Left cardiac atrium (tissue), 4 donors: ENCODE data around the gene EDDM13. TPM values are rescaled to one million over a fixed set of nuclear protein-coding genes. Genes with fewer than 3 reads are reported as not detected.
A peak's percentile ranks its signal among the peaks of the same experiment; 100 is the strongest.
"Not testable (repeated sequence)": the region's sequence is repeated elsewhere in the genome, so short reads cannot be mapped to it uniquely, and the experiment has no call there.

Source experiments
- ATAC-seq, 2 donors: fragments of 200-7000 bp; cut with Tn5 transposase; one replicate each; pipeline ENCODE4 v1.9.1; 2020; ENCODE audit warnings: mild to moderate bottlenecking in 2 of 2, moderate library complexity in 2 of 2
- DNase-seq: peaks from one replicate; pipeline ENCODE4 v3.0.0-alpha.2; 2020
- intact Hi-C, 2 donors: fragments of 100-400 bp; cut with DNase I; formaldehyde crosslinking; loops; one replicate each; pipeline versions ENCODE4 v1.14.1 to v1.15.1; 2022 to 2023
- total RNA-seq, 2 donors: library from RNA; stranded (reverse); fragmentation: NEBNext Ultra II Directional; extraction: Animal tissue kit (Norgen Biotek cat#: 25700); gene quantifications; one replicate each; pipeline ENCODE4 v1.2.1, GENCODE V29; 2021
- donor health status: DM: no; HTN: yes; CAD: no.
- donor health status: DM: no; HTN: yes; CAD: no; lungs with severe emphysema.
- donor health status: DM: yes; HTN: yes; CAD: no.
- donor health status: Dilated cardiomyopathy.

Gene EDDM13
- total RNA-seq, 2 donors from 2014 or later: not detected

DNA sequence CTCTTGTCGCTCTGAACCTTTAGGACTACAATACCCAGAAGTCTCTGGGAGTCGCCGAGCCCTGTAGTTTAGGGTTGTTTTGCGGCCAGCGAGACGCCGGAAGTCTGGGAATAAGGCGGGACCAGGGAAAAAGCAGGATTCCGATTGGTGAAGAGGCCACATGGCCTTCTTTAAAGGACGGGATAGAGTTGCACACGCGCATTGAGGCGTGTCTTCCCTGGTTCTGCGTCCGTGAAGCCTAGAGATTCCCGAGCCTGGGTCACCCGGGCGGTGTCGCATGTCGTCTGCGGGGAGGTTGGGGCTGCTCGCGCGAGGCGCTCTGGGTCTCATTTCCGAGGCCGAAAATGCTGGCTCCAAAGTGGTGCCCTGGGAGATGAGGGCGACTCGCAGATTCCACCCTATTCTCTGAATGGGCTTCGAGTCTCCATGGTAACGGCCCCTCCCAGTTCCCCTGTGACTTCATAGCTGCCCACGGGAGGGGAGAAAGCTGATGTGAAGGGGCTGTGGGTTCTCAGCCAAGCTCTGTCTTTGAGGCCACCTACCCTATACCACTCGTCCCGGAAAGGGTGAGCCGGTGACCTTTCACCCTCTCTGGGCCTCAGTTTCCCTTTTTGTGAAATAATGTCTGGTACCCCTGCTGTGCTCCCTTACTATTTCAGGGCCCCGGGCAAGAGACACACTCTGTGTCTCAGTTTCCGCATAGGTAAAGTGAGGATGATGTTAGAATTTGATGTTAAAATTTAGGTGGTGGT, 42.7 kb downstream of the EDDM13 start:
- intact Hi-C loops: no loop called here
- peak; percentile 94 to 97 for ATAC-seq
- DNase-seq: peak; percentile 94

DNA sequence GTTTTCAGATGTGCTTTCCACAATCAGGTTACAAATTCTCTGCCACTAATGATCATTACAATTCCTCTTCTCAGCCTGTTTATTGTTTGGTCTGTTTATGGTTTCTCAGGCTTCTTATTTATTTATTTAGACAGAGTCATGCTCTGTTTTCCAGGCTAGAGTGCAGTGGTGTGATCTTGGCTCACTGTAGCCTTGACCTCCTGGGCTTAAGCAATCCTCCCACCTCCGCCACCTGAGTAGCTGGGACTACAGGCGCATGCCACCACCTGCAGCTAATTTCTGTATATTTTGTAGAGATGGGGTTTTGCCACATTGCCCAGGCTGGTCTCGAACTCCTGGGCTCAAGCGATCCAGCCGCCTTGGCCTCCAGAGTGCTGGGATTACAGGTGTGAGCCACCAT, 44.2 kb downstream of the EDDM13 start:
- no peak for DNase-seq
- ATAC-seq: no peak
- intact Hi-C loops: no loop called here

- DNase-seq (no peak), ATAC-seq (no peak)
- intact Hi-C loops: no loop called here
These were observed 45.2 kb downstream of the EDDM13 start for GRCh38 chr19:56317749-56318148.

GRCh38 chr19:56319991-56320390, 47.4 kb downstream of the EDDM13 start:
- intact Hi-C loops: no loop called here
- ATAC-seq (no peak), DNase-seq (no peak)

GRCh38 chr19:56321254-56321988, 48.9 kb downstream of the EDDM13 start:
- ATAC-seq (peak; percentile 86 to 89), DNase-seq (no peak)
- intact Hi-C loops: no loop called here

DNA sequence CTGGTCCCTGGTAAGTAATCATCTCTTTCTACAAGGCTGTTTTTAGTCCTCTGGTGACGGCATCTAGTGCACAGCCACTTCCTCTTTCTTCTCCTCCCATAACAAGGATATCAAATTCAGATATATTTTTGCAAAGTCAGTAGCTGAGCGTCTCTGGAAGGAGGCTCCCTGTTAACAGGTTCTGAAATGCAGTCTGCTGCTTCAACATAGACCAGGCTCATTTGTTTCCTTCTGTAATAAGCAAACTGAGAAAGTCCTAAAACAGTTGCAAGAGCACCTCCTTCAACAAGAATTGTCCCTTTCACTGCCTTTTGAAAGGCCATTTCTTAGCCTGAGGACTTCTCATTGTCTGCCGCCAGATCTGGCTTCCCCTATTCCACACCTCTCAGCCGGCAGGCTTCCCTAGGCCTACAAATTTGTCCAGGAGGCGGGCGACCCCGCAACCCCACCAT, 49.5 kb downstream of the EDDM13 start:
- ATAC-seq (peak; percentile 46 to 54), DNase-seq (no peak)
- intact Hi-C loops: no loop called here

DNA sequence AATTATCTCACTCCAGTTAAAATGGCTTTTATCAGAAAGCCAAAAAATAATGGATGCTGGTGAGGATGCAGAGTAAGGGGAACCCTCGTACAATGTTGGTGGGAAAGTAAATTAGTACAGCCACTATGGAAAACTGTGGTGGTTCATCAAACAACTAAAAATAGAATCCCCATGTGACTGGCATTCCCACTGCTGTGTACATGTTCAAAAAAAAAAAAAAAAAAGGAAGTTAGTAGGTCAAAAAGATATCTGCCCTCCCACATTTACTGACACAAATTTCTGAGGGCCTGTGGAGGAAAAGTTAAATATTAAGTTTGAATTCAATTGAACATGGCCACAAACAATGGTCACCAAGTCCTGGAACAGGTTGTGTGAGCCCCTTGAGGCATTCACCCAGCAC, 51.9 kb downstream of the EDDM13 start:
- intact Hi-C loops: no loop called here
- ATAC-seq (no peak), DNase-seq (no peak)

DNA sequence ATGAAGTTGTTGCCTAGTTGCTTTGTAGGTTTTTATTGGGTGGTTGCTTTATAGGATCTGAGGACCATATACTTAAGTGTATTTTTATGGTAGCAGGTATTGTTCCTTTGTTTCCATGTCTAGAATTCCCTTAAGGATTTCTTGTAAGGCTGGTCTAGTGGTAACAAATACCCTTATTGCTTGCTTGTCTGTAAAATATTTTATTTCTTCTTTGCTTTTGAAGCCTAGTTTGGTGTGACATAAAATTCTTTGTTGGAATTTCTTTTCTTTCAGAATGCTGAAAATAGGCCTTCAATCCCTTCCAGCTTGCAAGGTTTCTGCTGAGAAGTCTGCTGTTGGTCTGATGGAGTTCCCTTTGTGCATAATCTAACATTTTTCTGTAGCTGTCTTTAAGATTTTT, 60.1 kb downstream of the EDDM13 start:
- intact Hi-C loops: loop anchor here in 1 of 2 donors (5.0 kb wide), 2 partner anchors 80 to 255 kb away; no protein-coding TSS in a partner anchor
- no peak for ATAC-seq

GRCh38 chr19:56333506-56333905, 61.0 kb downstream of the EDDM13 start:
- DNase-seq (no peak), ATAC-seq (no peak)
- intact Hi-C loops: loop anchor here in 1 of 2 donors (5.0 kb wide), 2 partner anchors 81 to 256 kb away; no protein-coding TSS in a partner anchor

More for the DNA sequence above, 60.1 kb downstream of the EDDM13 start:
- DNase-seq: no peak

- ATAC-seq, DNase-seq, intact Hi-C loops: not testable (repeated sequence)
These were observed 62.8 kb downstream of the EDDM13 start for GRCh38 chr19:56335371-56335770.

DNA sequence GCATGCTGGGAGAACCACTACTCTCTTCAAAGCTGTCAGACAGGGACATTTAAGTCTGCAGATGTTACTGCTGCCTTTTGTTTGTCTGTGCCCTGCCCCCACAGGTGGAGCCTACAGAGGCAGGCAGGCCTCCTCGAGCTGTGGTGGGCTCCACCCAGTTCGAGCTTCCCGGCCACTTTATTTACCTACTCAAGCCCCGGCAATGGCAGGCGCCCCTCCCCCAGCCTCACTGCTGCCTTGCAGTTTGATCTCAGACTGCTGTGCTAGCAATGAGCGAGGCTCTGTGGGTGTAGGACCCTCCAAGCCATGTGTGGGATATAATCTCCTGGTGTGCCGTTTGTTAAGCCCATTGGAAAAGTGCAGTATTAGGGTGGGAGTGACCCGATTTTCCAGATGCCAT, 64.5 kb downstream of the EDDM13 start:
- ATAC-seq, DNase-seq, intact Hi-C loops: not testable (repeated sequence)

GRCh38 chr19:56339031-56339430, 66.5 kb downstream of the EDDM13 start:
- ATAC-seq, intact Hi-C loops, DNase-seq: not testable (repeated sequence)

DNA sequence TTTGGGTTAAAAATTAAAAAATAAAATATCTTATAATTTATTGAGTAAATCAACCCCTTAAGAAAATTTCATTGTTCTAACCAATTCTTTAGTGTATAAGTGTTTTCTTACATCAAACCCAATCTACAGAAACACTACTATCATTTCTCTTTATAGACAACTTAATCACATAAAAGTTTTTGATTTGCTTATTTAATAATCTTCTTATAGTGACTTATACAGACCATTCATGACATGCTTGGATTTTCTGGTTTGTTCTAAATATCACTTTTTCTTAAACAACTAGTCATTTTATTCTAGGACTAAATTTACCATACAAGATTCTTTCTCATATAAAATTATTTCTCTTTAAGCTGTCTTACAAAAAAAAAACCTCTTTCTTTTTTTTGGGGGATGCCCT, 69.4 kb downstream of the EDDM13 start:
- no peak for ATAC-seq
- intact Hi-C loops: loop anchor here in 1 of 2 donors (10.0 kb wide), 1 partner anchor 87 kb away; no protein-coding TSS in a partner anchor
- DNase-seq: no peak

GRCh38 chr19:56347163-56347778, 74.7 kb downstream of the EDDM13 start:
- DNase-seq (no peak), ATAC-seq (no peak)
- intact Hi-C loops: loop anchor here (5.0 to 10.0 kb wide), 2 partner anchors 92 to 270 kb away; no protein-coding TSS in a partner anchor

- no peak for ATAC-seq
- no peak for DNase-seq
- intact Hi-C loops: loop anchor here (5.0 to 10.0 kb wide), 2 partner anchors 94 to 271 kb away; no protein-coding TSS in a partner anchor
These were observed 75.8 kb downstream of the EDDM13 start for GRCh38 chr19:56348289-56348877.

- DNase-seq (peak; percentile 39), ATAC-seq (peak in 1 of 2 donors; percentile 44)
- intact Hi-C loops: loop anchor here (5.0 kb wide), 2 partner anchors 98 to 273 kb away; no protein-coding TSS in a partner anchor
These were observed 78.0 kb downstream of the EDDM13 start for GRCh38 chr19:56350416-56351045.

- ATAC-seq: no peak
- intact Hi-C loops: loop anchor here (5.0 kb wide), 2 partner anchors 99 to 274 kb away; no protein-coding TSS in a partner anchor
- no peak for DNase-seq
These were observed 78.7 kb downstream of the EDDM13 start for GRCh38 chr19:56351208-56351607.

DNA sequence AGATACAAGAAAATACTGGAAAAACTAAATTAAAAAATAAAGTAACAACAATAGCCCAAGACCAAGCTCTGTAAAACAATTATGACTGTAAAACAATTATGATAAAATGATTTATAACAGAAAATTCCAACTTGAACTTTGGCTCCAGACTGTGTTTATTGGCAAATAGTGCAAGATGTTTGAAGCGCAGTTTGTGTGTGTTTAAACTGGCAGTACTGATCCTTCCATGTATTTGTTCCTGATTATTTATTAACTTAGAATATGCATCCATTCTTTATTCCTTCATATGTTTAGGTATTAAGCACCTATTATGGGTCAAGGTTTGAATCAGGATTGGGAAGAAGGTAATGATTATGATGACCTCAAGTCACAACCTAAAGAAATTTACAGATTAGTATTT, 83.0 kb downstream of the EDDM13 start:
- intact Hi-C loops: no loop called here
- no peak for ATAC-seq

GRCh38 chr19:56356944-56357343, 84.4 kb downstream of the EDDM13 start:
- DNase-seq (no peak), ATAC-seq (no peak)
- intact Hi-C loops: no loop called here

More for the DNA sequence above, 83.0 kb downstream of the EDDM13 start:
- DNase-seq: no peak
